Left colon (tissue), 2 donors: ENCODE measurements around the gene EIF6. TPM values are rescaled to one million over a fixed set of nuclear protein-coding genes. Genes with fewer than 3 reads are reported as not detected.

Experiments
- ATAC-seq: fragments of 200-7000 bp; cut with Tn5 transposase; one replicate; pipeline ENCODE4 v1.9.1; 2020; ENCODE audit warnings: mild to moderate bottlenecking, moderate library complexity
- DNase-seq, 2 donors: peaks; one replicate each; pipeline ENCODE4 v3.0.0-alpha.2; 2020
- intact Hi-C, 2 donors: fragments of 100-400 bp; cut with DNase I in 1 of 2; cut with micrococcal nuclease in 1 of 2; formaldehyde crosslinking; loops; one replicate each; pipeline versions ENCODE4 v1.11.2 to v1.14.0; 2022; cut with DNase I, micrococcal nuclease
- total RNA-seq, 2 donors: library from RNA; stranded (reverse); fragmentation: NEBNext Ultra II Directional; extraction: Animal tissue kit (Norgen Biotek cat#: 25700); gene quantifications; one replicate each; pipeline ENCODE4 v1.2.1, GENCODE V29; 2021
- donor health status: DM: no; HTN: no; CAD: no.
- donor health status: DM: yes; HTN: yes; CAD: no.

Gene EIF6
- total RNA-seq, 2 donors from 2014 or later = 199 to 225 TPM

- no peak for ATAC-seq
- no peak for DNase-seq
- intact Hi-C loops = no loop called here
Observed at GRCh38 chr20:35298264-35298663, 13.7 kb upstream of the EIF6 start.

GRCh38 chr20:35297740-35298139, 13.2 kb upstream of the EIF6 start:
- no peak for DNase-seq
- no peak for ATAC-seq
- intact Hi-C loops = no loop called here

- intact Hi-C loops = no loop called here
- ATAC-seq (peak; percentile 42), DNase-seq (no peak)
Observed at GRCh38 chr20:35297155-35297554, 12.6 kb upstream of the EIF6 start.

GRCh38 chr20:35296101-35296554, 11.6 kb upstream of the EIF6 start:
- intact Hi-C loops = no loop called here
- DNase-seq = no peak
- ATAC-seq = peak; percentile 49

GRCh38 chr20:35295674-35296073, 11.1 kb upstream of the EIF6 start:
- ATAC-seq = no peak
- intact Hi-C loops = no loop called here
- DNase-seq = no peak

GRCh38 chr20:35295058-35295457, 10.5 kb upstream of the EIF6 start:
- ATAC-seq = no peak
- intact Hi-C loops = no loop called here
- no peak for DNase-seq

- intact Hi-C loops = no loop called here
- no peak for ATAC-seq
- DNase-seq = no peak
Observed at GRCh38 chr20:35294293-35294685, 9.7 kb upstream of the EIF6 start.

GRCh38 chr20:35293303-35294292, 9.0 kb upstream of the EIF6 start:
- ATAC-seq (no peak), DNase-seq (no peak)
- intact Hi-C loops = no loop called here

GRCh38 chr20:35292504-35293285, 8.1 kb upstream of the EIF6 start:
- DNase-seq (no peak), ATAC-seq (no peak)
- intact Hi-C loops = no loop called here

GRCh38 chr20:35291654-35292503, 7.3 kb upstream of the EIF6 start, which contains the start of gene FAM83C:
FAM83C (minus strand) TSS chr20:35292425; CDS start chr20:35292304, 121 bp downstream.
- DNase-seq (no peak), ATAC-seq (no peak)
- intact Hi-C loops = no loop called here

- intact Hi-C loops = no loop called here
- DNase-seq (no peak), ATAC-seq (no peak)
Observed at GRCh38 chr20:35290887-35291417, 6.4 kb upstream of the EIF6 start.

- DNase-seq (no peak), ATAC-seq (no peak)
- intact Hi-C loops = no loop called here
Observed at GRCh38 chr20:35290186-35290886, 5.8 kb upstream of the EIF6 start.

GRCh38 chr20:35288325-35289060, 3.9 kb upstream of the EIF6 start:
- no peak for ATAC-seq
- intact Hi-C loops = no loop called here

GRCh38 chr20:35287509-35288324, 3.1 kb upstream of the EIF6 start:
- intact Hi-C loops = no loop called here
- ATAC-seq = no peak
- DNase-seq = no peak

More at GRCh38 chr20:35288325-35289060, 3.9 kb upstream of the EIF6 start:
- DNase-seq = no peak

- no peak for ATAC-seq
Observed at GRCh38 chr20:35286899-35287508, 2.4 kb upstream of the EIF6 start.

More at GRCh38 chr20:35286899-35287508, 2.4 kb upstream of the EIF6 start:
- DNase-seq = no peak
- intact Hi-C loops = no loop called here
